Measurements from ENCODE around the gene NTN4.
"Not testable (repeated sequence)": the region's sequence is repeated elsewhere in the genome, so short reads cannot be mapped to it uniquely, and the experiment has no call there.

NTN4 gene

DNA sequence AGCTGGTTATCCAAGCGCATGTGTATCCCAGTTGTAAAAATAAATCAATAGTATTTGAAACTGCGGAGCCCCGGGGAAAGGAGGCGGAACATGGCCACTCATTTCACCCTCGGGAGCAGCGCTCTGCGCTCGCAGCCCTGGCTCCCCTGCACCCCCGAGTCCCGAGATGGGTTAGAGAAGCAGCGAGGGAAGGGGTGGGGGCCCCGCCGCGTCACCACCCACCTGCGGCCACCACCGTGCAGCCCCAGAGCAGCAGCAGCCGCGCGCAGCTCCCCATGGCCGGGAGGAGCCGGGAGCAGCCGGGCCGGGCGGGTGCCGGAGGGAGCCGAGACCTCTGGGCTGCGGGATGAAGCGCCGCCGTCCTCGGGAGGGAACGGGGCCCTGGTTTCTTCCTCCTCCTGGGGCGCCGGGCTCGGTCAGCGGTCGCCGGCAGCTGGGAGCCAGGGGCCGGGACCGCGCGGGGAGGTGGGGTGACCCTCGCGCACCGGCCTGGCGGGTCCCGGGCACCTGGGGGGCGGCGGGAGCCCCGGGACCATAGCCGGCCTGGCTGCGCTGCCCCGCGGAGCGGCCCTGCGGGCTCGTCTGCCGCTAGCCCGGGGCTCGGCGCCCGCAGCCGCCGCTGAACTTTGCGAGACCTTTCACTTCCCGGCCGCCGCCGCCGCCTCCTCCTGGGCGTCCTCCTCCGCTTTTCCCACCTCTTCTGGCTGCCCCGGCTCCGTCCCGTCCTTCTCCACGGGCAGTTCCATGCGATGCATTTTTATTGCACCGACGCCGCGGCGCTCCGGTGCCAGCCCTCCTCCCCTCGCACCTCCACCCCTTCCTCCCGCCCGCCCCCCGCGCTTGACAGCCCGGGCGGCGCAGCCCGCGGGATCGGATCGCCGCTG, at the start of gene NTN4:
Gene NTN4 (minus strand): TSS at position 732 of the 884 bp plus-strand sequence. CDS start 455 bp downstream, at position 277.
- DNase-seq (ENCODE audit: low spot score): peak; percentile 58

DNA sequence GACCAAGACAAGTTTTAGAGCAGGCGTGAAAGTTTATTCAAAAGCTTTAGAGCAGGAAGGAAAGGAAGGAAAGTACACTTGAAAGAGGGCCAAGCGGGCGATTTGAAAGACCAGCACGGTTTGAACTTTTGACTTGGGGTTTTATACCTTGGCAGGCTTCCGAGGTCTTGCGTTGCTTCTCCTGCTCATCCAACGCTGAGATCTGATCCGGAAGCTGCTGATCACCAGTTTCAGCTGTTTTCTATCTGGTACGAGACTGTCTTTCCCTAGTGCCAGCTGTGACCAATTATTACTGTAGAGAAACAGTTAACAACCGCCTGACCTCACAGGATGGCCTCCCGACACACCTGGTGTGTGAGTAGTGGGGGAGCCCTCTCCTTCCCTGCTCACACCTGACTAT, 47.6 kb upstream of the NTN4 start:
- DNase-seq (ENCODE audit: low spot score): no peak

- no peak for DNase-seq (ENCODE audit: low spot score)
These were observed 46.9 kb upstream of the NTN4 start for GRCh38 chr12:95837240-95838038.

DNA sequence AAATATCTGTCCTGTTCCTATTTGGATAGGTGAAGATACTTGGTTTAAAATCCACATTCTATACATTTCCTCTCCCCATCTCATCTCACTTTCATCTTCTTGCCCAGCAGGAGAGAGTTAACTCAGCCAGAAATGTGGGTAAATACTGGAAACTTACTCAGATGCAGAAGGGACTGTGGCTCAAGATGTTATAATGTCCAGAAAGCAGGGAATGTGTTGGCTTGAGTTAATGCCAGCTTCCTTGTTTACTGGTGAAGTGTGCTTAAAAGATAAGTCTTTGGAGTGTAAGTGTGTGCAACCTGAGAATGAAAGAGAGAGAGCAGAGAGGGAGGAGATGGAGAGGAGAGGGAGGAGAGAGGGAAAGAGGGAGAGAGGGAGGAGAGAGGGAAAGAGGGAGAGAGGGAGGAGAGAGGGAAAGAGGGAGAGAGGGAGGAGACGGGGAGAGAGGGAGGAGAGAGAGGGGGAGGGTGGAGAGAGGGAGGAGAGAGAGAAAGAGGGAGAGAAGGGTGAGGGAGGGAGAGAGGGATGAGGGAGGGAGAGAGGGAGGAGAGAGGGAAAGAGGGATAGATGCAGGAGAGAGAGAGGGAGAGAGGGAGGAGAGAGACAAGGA, 46.2 kb upstream of the NTN4 start:
- peak; percentile 8 for DNase-seq (ENCODE audit: low spot score)

- peak; percentile 18 for DNase-seq (ENCODE audit: low spot score)
These were observed 45.6 kb upstream of the NTN4 start for GRCh38 chr12:95836185-95836609.

DNA sequence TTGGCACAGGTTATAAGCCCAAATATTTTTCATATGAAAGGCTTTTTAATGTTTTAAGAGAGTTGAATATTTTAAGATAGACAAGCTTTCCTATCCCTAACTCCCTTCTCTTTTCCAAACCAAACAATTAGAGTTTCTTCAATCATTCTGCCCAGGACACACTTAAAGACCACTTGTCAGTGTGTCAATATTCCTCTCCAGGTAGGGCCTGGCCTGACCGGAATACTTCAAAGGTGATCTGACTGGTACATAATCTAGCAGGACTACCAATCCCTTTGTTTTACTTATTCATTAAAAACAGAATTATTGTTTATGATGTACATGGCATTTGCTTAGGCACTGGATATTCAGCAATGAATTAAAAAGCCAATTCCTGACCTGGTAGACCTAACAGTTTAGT, 44.0 kb upstream of the NTN4 start:
- no peak for DNase-seq (ENCODE audit: low spot score)

DNA sequence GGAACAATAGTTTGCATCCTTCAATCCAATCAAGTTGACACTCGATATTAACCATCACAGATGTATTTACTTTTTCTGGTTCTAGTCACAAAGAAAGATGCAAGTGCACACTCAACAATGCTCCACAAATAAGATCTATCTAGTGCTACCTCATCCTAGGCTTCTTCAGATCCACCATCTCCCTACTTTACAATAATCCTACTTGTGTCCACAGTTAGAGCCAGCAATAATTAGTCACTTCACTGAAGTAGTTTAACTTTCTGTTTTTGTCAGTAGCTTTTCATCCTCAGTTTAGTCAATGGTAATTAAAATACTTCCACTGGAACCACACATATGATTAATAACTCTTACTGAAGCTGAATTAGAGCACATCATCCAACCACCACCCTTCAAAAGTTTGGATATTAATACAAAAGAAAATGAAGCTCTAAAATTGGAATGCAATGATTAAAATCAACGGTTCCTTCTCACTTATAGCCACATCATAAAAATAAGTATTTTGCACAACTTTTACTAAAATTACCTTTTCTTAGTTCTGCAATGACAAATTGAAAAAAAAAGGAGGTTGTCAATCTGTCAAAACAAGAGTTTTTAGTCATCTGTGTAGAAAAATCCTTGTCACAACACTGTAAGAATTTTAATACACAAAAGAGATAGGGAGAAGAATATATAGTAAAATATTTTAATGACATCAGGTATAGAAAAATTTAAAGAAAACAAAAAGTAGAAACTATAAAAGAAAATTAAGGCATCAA, 39.9 kb upstream of the NTN4 start:
- DNase-seq (ENCODE audit: low spot score): no peak

- no peak for DNase-seq (ENCODE audit: low spot score)
These were observed 38.8 kb upstream of the NTN4 start for GRCh38 chr12:95829395-95829794.

GRCh38 chr12:95820096-95820703, 29.6 kb upstream of the NTN4 start:
- DNase-seq (ENCODE audit: low spot score): peak; percentile 51

- no peak for DNase-seq (ENCODE audit: low spot score)
These were observed 25.2 kb upstream of the NTN4 start for GRCh38 chr12:95815632-95816212.

DNA sequence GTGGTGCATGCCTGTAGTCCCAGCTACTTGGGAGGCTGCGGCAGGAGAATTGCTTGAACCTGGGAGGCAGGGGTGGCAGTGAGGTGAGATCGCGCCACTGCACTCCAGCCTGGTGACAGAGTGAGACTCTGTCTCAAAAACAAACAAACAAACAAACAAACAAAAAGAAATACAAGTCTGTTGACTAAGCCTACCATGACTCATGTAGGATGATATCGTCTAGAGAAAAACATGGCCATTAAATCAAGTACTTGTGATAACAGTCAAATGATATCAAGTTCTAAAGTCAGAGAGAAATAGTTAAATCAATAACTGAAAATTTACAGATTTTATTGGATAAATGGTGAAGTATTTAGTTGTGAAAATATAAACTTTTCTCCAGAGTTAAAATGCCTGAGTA, 21.6 kb upstream of the NTN4 start:
- DNase-seq (ENCODE audit: low spot score): not testable (repeated sequence)

DNA sequence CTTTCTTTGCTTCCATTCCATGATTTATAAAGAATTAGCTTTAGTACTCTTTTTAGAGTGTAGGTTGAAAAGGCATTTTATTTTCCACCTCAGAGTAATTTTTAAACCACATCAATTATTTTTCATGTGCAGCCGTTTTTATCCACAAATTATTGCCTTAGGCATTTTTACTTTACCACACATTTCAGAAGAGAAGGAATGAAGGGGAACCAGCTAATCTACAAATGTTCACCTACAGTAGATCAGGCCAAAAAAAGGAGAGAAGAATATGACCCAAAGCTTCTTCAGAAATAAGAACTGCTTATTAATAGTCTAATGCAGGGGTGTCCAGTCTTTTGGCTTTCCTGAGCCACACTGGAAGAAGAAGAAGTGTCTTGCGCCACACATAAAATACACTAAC, 19.8 kb upstream of the NTN4 start:
- DNase-seq (ENCODE audit: low spot score): no peak

DNA sequence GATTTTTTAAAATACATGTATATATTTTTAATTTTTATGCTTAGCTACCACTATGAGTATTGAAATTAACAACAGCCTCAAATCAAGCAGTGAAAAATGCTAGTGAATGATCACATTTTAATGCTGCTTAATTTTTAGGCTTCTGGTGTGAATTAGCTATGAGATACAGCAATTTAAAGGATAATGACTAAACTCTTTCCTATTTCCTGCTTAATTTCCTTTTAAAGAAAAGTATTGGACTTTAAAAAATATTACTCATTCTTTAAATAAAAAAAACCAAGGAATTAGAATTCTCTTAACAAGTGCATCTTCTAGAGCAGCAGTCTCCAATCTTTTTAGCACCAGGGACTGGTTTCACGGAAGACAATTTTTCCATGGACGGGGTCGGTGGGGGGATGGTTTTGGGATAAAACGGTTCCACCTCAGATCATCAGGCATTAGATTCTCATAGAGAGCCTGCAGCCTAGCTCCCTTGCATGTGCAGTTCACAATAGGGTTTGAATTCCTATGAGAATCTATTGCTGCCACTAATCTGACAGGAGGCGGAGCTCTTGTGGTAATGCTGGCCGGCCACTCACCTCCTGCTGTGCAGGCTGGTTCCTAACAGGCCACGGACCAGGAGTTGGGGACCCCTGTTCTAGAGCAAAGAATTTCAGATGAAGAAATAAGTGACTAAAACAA, 18.6 kb upstream of the NTN4 start:
- DNase-seq (ENCODE audit: low spot score): no peak

DNA sequence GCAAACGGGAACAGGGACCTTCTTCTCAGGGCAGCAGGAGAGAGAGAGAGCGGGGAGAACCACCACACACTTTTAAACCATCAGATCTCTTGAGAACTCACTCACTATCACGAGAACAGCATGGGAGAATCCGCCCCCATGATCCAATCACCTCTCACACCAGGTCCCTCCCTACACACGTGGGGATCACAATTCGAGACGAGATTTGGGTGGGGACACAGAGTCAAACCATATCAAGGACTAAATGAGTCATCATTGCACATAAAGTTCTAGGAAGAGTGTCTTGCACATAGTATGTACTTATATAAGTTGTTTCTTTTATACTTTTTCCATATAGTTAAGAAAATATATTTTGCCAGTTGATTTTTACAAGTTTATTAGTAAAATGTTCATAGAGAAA, 17.6 kb upstream of the NTN4 start:
- no peak for DNase-seq (ENCODE audit: low spot score)

DNA sequence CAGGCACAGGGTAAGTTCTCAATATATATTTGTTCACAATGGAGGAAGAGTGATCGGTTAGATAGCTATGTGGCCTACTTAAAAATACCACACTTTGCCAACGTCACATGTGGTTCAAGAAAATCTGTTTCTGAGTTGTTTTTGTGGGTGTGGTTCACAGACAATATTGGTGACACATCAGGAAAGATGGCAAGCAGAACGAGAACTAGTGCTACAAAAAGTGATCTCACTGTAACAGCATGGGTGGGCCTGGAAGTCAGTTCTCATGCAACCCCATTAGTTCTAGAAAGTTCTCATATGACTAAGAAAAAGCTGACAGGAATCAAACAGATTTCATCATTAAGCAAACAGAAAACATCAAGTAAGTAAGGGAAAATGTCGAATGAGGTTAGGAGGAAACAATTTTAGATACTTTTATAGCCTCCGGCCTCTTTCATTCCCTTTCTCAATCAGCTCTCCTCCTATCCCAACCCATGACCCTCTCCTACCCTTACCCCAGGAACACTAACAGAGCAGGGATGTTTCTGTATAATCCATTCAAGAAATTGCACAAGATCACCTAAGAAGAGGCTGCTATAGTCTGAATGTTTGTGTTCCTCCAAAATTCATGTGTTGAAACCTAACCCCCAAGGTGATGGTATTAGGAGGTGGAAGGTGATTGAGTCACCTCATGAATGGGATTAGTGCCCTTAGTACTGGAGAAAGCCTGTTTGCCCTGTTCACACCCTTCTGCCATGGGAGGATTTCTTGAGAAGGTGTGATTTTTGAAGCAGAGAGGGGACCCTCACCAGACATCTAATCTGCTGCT, 15.5 kb upstream of the NTN4 start:
- DNase-seq (ENCODE audit: low spot score): peak; percentile 74

GRCh38 chr12:95804291-95804690, 13.7 kb upstream of the NTN4 start:
- no peak for DNase-seq (ENCODE audit: low spot score)

- no peak for DNase-seq (ENCODE audit: low spot score)
These were observed 13.3 kb upstream of the NTN4 start for GRCh38 chr12:95803817-95804216.

- peak; percentile 48 for DNase-seq (ENCODE audit: low spot score)
These were observed 12.1 kb upstream of the NTN4 start for GRCh38 chr12:95802482-95803270.

DNA sequence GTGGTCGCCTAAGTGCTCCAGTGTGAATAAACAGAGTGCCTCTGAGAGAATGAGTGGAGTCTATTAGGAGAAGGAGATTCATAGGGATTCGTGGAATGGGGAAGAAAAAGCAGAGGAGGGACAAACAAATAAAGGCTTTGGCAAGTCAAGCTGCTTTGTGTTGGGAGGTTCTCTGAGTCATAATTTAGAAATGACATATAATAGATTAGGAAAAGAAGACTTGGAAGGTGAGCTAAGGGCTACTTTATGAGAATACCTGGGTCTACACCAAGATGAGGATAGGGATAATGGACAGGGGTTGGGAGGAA, 6.4 kb upstream of the NTN4 start:
- no peak for DNase-seq (ENCODE audit: low spot score)

Data from AG08396 (cell line).